GM12878 (cell line): ENCODE measurements around the gene RSPH1. TPM values are rescaled to one million over a fixed set of nuclear protein-coding genes. Genes with fewer than 3 reads are reported as not detected.

ENCODE experiments used
- ATF7 ChIP-seq: fragments of 450-650 bp; IDR thresholded peaks from 2 replicates; pipeline ENCODE4 v1.6.1; 2016; ENCODE audit warnings: low read depth, mild to moderate bottlenecking
- BACH1 ChIP-seq: fragments of 450-650 bp; IDR thresholded peaks from 2 replicates; pipeline ENCODE4 v1.6.1; 2017; ENCODE audit warnings: mild to moderate bottlenecking, borderline replicate concordance
- BCL11A ChIP-seq: IDR thresholded peaks from 2 replicates; pipeline ENCODE4 v1.6.1; 2011; ENCODE audit warnings: low read depth, low read length
- BHLHE40 ChIP-seq, 2 experiments: fragments of 450-650 bp in 1 of 2; IDR thresholded peaks; 2 replicates each; pipeline ENCODE4 v1.6.1; 2011 to 2017; ENCODE audit warnings: low read depth in 2 of 2, borderline replicate concordance in 1 of 2, improper control_type of control experiment in 1 of 2, low read length in 1 of 2, mild to moderate bottlenecking in 1 of 2
- CEBPZ ChIP-seq: fragments of 150-350 bp; IDR thresholded peaks from 2 replicates; pipeline ENCODE4 v1.6.1; 2016; ENCODE audit warnings: low read depth, low read length
- CREB1 ChIP-seq: IDR thresholded peaks from 2 replicates; pipeline ENCODE4 v1.6.1; 2012; ENCODE audit warnings: low read depth, mild to moderate bottlenecking, inconsistent platforms
- EED ChIP-seq: sonication (generic); IDR thresholded peaks from 2 replicates; pipeline ENCODE4 v1.6.1; 2016; ENCODE audit warnings: antibody characterized with exemption, low read depth
- EGR1 ChIP-seq, 2 experiments: IDR thresholded peaks; 1 replicate in 1 of 2; 2 replicates in 1 of 2; pipeline ENCODE4 v1.6.1; 2011 to 2012; ENCODE audit warnings: low read depth in 2 of 2, low read length in 2 of 2, borderline replicate concordance in 1 of 2, mild to moderate bottlenecking in 1 of 2, moderate library complexity in 1 of 2
- IKZF1 ChIP-seq: fragments of 450-650 bp; conservative IDR thresholded peaks from 2 replicates; pipeline ENCODE4 v1.6.1; 2017; ENCODE audit warnings: antibody characterized with exemption, mild to moderate bottlenecking
- IKZF2 ChIP-seq, 2 experiments: fragments of 450-650 bp; IDR thresholded peaks; 2 replicates each; pipeline ENCODE4 v1.6.1; 2017; ENCODE audit warnings: mild to moderate bottlenecking in 2 of 2, moderate library complexity in 2 of 2
- IRF4 ChIP-seq: IDR thresholded peaks from 2 replicates; pipeline ENCODE4 v1.6.1; 2011; ENCODE audit warnings: low read depth, low read length
- MLLT1 ChIP-seq: fragments of 450-650 bp; IDR thresholded peaks from 2 replicates; pipeline ENCODE4 v1.6.1; 2016; ENCODE audit warnings: mild to moderate bottlenecking
- MTA2 ChIP-seq: fragments of 450-650 bp; IDR thresholded peaks from 2 replicates; pipeline ENCODE4 v1.6.1; 2016; ENCODE audit warnings: low read depth, mild to moderate bottlenecking, moderate library complexity
- MTA3 ChIP-seq: IDR thresholded peaks from 2 replicates; pipeline ENCODE4 v1.6.1; 2012; ENCODE audit warnings: low read length, inconsistent platforms, borderline replicate concordance
- MXI1 ChIP-seq: fragments of 150-350 bp; IDR thresholded peaks from 2 replicates; pipeline ENCODE4 v1.6.1; 2011; ENCODE audit warnings: low read depth, mild to moderate bottlenecking, inconsistent platforms, low read length, improper control_type of control experiment
- NBN ChIP-seq: fragments of 450-650 bp; IDR thresholded peaks from 2 replicates; pipeline ENCODE4 v1.6.1; 2016
- NFYB ChIP-seq: IDR thresholded peaks from 2 replicates; pipeline ENCODE4 v1.6.1; 2011; ENCODE audit warnings: low read depth, mild to moderate bottlenecking, low read length, improper control_type of control experiment, moderate library complexity; ENCODE audit not compliant: insufficient read depth
- NR2C1 ChIP-seq: fragments of 450-650 bp; IDR thresholded peaks from 2 replicates; pipeline ENCODE4 v1.6.1; 2017; ENCODE audit warnings: antibody characterized with exemption, mild to moderate bottlenecking, moderate library complexity
- POU2F2 ChIP-seq: IDR thresholded peaks from 3 replicates; pipeline ENCODE4 v1.6.1; 2011; ENCODE audit warnings: low read depth, mild to moderate bottlenecking, low read length, borderline replicate concordance
- RAD21 ChIP-seq: IDR thresholded peaks from 2 replicates; pipeline ENCODE4 v1.6.1; 2011; ENCODE audit warnings: mild to moderate bottlenecking, low read depth, low read length, moderate library complexity; ENCODE audit not compliant: insufficient read depth
- SMAD1 ChIP-seq: fragments of 450-650 bp; IDR thresholded peaks from 2 replicates; pipeline ENCODE4 v1.6.1; 2018; ENCODE audit warnings: mild to moderate bottlenecking, low read depth; ENCODE audit not compliant: partially characterized antibody
- SMARCA5 ChIP-seq: fragments of 450-650 bp; IDR thresholded peaks from 2 replicates; pipeline ENCODE4 v1.6.1; 2017; ENCODE audit warnings: mild to moderate bottlenecking
- STAT1 ChIP-seq: fragments of 450-650 bp; conservative IDR thresholded peaks from 2 replicates; pipeline ENCODE4 v1.6.1; 2014; ENCODE audit warnings: antibody characterized with exemption, mild to moderate bottlenecking
- SUPT20H ChIP-seq: IDR thresholded peaks from 2 replicates; pipeline ENCODE4 v1.6.1; 2011; ENCODE audit warnings: low read depth, mild to moderate bottlenecking, low read length, moderate library complexity, borderline replicate concordance; ENCODE audit not compliant: control insufficient read depth
- TAF1 ChIP-seq: IDR thresholded peaks from 2 replicates; pipeline ENCODE4 v1.6.1; 2011; ENCODE audit warnings: mild to moderate bottlenecking, low read depth, low read length, borderline replicate concordance
- YBX1 ChIP-seq: fragments of 450-650 bp; IDR thresholded peaks from 2 replicates; pipeline ENCODE4 v1.6.1; 2016; ENCODE audit warnings: antibody characterized with exemption
- YY1 ChIP-seq: IDR thresholded peaks from 2 replicates; pipeline ENCODE4 v1.6.1; 2011; ENCODE audit warnings: low read depth, mild to moderate bottlenecking, low read length
- polyA plus RNA-seq, 11 experiments: library from polyadenylated mRNA; depleted of rRNA in 4 of 11; unstranded in 6 of 11; stranded (reverse) in 5 of 11; fragments of >200 nt; fragmentation: Nextera tagmentation in 4 of 11; fragmentation: Illumina TruSeq in 1 of 11; extraction: Ambion mirVana in 4 of 11; extraction: Trizol in 1 of 11; gene quantifications; 1 replicate in 1 of 11; 2 replicates in 10 of 11; pipeline versions ENCODE4 v1.2.1 to v1.2.3, GENCODE V29; 2011 to 2016; ENCODE audit warnings: inconsistent platforms in 2 of 11, missing spikeins in 2 of 11, low read depth in 1 of 11
- total RNA-seq, 4 experiments: library from RNA; depleted of rRNA in 3 of 4; stranded (reverse); fragments of >200 nt in 3 of 4; fragmentation: Illumina TruSeq in 1 of 4; extraction: Trizol in 1 of 4; gene quantifications; 2 replicates each; pipeline versions ENCODE4 v1.2.1 to v1.2.3, GENCODE V29; 2013 to 2021

Gene RSPH1
- total and polyA plus RNA-seq, 10 of the 15 experiments (the other 5 are each of a cell fraction or from before 2014, with no cell fraction given): 0.11 to 1.4 (median 0.38) TPM

- TF ChIP-seq CEBPZ: no peak
- no peak for TF ChIP-seq TAF1
- no peak for TF ChIP-seq YY1
- peak; percentile 63; the same call in 1 of the 2 replicates for TF ChIP-seq BACH1
- 0 out of 2 replicates have a peak, but pooled peaks have one; percentile 14 for TF ChIP-seq CREB1
- no peak for TF ChIP-seq MTA3
- TF ChIP-seq POU2F2: peak; percentile 71; the same call in 1 of the 3 replicates
- TF ChIP-seq IRF4: peak; percentile 88
- no peak for TF ChIP-seq STAT1
- TF ChIP-seq BHLHE40 (IDR thresholded peaks at IDR 0.05; ENCODE audit: borderline replicate concordance in 1 of 2, low read depth in 2 of 2, low read length in 1 of 2): peak; percentile 44 to 50; a peak in 2 of 4 replicates
- TF ChIP-seq IKZF1: peak; percentile 61
- TF ChIP-seq MTA2: peak; percentile 57; the same call in 1 of the 2 replicates
- TF ChIP-seq ATF7: peak; percentile 69
- no peak for TF ChIP-seq SUPT20H
- TF ChIP-seq MLLT1: peak; percentile 43; the same call in 1 of the 2 replicates
- TF ChIP-seq NBN: 0 out of 2 replicates have a peak, but pooled peaks have one; percentile 72
- TF ChIP-seq EED: peak; percentile 57; the same call in 1 of the 2 replicates
- 0 out of 2 replicates have a peak, but pooled peaks have one; percentile 29 for TF ChIP-seq RAD21
- no peak for TF ChIP-seq EGR1 (IDR thresholded peaks at IDR 0.05; ENCODE audit: borderline replicate concordance in 1 of 2, low read depth in 2 of 2, low read length in 2 of 2)
- TF ChIP-seq NR2C1: no peak
- no peak for TF ChIP-seq NFYB
- no peak for TF ChIP-seq YBX1
- TF ChIP-seq SMARCA5: 0 out of 2 replicates have a peak, but pooled peaks have one; percentile 52
- TF ChIP-seq SMAD1: no peak
- TF ChIP-seq MXI1: 0 out of 2 replicates have a peak, but pooled peaks have one; percentile 45
- peak; percentile 78 to 83; a peak in 3 of 4 replicates for TF ChIP-seq IKZF2 (IDR thresholded peaks at IDR 0.05)
- peak; percentile 57; the same call in 1 of the 2 replicates for TF ChIP-seq BCL11A
Measured at GRCh38 chr21:42478504-42478903, 17.5 kb downstream of the RSPH1 start (continued).
